Jurkat, Clone E6-1 (cell line): ENCODE measurements around the gene LYG1. TPM values are rescaled to one million over a fixed set of nuclear protein-coding genes. Genes with fewer than 3 reads are reported as not detected.
"Not testable (repeated sequence)": the region's sequence is repeated elsewhere in the genome, so short reads cannot be mapped to it uniquely, and the experiment has no call there.

Experiments used
- DNase-seq: peaks from one replicate; pipeline ENCODE4 v3.0.0-alpha.2; 2011; ENCODE audit warnings: low read depth, low spot score
- H3K4me3 ChIP-seq: 2 replicates; pipeline ENCODE4 v1.5.1; 2011; ENCODE audit warnings: mild to moderate bottlenecking, low read length, control low read depth, moderate library complexity
- polyA plus RNA-seq: library from polyadenylated mRNA; unstranded; fragments of >200 nt; gene quantifications from one replicate; pipeline ENCODE4 v1.2.1, GENCODE V29; 2012; ENCODE audit warnings: missing spikeins; ENCODE audit not compliant: insufficient read length, insufficient read depth

Gene LYG1
- 3.0 TPM for polyA plus RNA-seq

GRCh38 chr2:99301097-99301496, at the start of gene LYG1:
LYG1 (minus strand) TSS chr2:99301197; CDS start chr2:99295670, 5,527 bp downstream.
- H3K4me3 ChIP-seq, DNase-seq: not testable (repeated sequence)

- no peak for DNase-seq
- no peak overlapping the region for H3K4me3 ChIP-seq
Measured at GRCh38 chr2:99350194-99350593, 49.2 kb upstream of the LYG1 start.

GRCh38 chr2:99348173-99348572, 47.2 kb upstream of the LYG1 start:
- H3K4me3 ChIP-seq = no peak overlapping the region
- no peak for DNase-seq

- DNase-seq = no peak
- H3K4me3 ChIP-seq = no peak overlapping the region
Measured at GRCh38 chr2:99346218-99346617, 45.2 kb upstream of the LYG1 start.

GRCh38 chr2:99345446-99345845, 44.4 kb upstream of the LYG1 start:
- H3K4me3 ChIP-seq = not testable (repeated sequence)

GRCh38 chr2:99342536-99342935, 41.5 kb upstream of the LYG1 start:
- no peak for DNase-seq
- no peak overlapping the region for H3K4me3 ChIP-seq

More at GRCh38 chr2:99345446-99345845, 44.4 kb upstream of the LYG1 start:
- DNase-seq = not testable (repeated sequence)

- DNase-seq = no peak
- H3K4me3 ChIP-seq = no peak overlapping the region
Measured at GRCh38 chr2:99340669-99341236, 39.8 kb upstream of the LYG1 start.

- H3K4me3 ChIP-seq = peak overlapping the region; percentile 96
- peak; percentile 24 for DNase-seq
Measured at GRCh38 chr2:99338029-99338585, 37.1 kb upstream of the LYG1 start.

GRCh38 chr2:99337113-99338028, 36.4 kb upstream of the LYG1 start, which contains the start of gene EIF5B:
EIF5B (plus strand) TSS chr2:99337389; CDS start chr2:99337555, 166 bp downstream.
- peak; percentile 93 for DNase-seq
- peak within 1 kb of the TSS; percentile 96 for H3K4me3 ChIP-seq

- H3K4me3 ChIP-seq = peak overlapping the region; percentile 96
- no peak for DNase-seq
Measured at GRCh38 chr2:99336804-99337112, 35.8 kb upstream of the LYG1 start.

- H3K4me3 ChIP-seq = peak within 1 kb of the TSS; percentile 96
Measured at GRCh38 chr2:99335911-99336803, 35.2 kb upstream of the LYG1 start, which contains the start of gene TXNDC9. TXNDC9 (minus strand) TSS chr2:99336333; CDS start chr2:99333210, 3,123 bp downstream.

GRCh38 chr2:99325384-99325783, 24.4 kb upstream of the LYG1 start:
- no peak for DNase-seq
- no peak overlapping the region for H3K4me3 ChIP-seq

More at GRCh38 chr2:99335911-99336803, 35.2 kb upstream of the LYG1 start, which contains the start of gene TXNDC9:
- DNase-seq = peak; percentile 98

- DNase-seq = not testable (repeated sequence)
Measured at GRCh38 chr2:99317873-99318200, 16.8 kb upstream of the LYG1 start.

GRCh38 chr2:99317161-99317872, 16.3 kb upstream of the LYG1 start:
- no peak for DNase-seq
- H3K4me3 ChIP-seq = no peak overlapping the region

More at GRCh38 chr2:99317873-99318200, 16.8 kb upstream of the LYG1 start:
- not testable (repeated sequence) for H3K4me3 ChIP-seq

- no peak overlapping the region for H3K4me3 ChIP-seq
- no peak for DNase-seq
Measured at GRCh38 chr2:99299580-99299979, 1.4 kb downstream of the LYG1 start.

- DNase-seq = no peak
Measured at GRCh38 chr2:99297994-99298393, 3.0 kb downstream of the LYG1 start.

GRCh38 chr2:99285526-99285925, 15.5 kb downstream of the LYG1 start:
- DNase-seq = no peak
- no peak overlapping the region for H3K4me3 ChIP-seq

More at GRCh38 chr2:99297994-99298393, 3.0 kb downstream of the LYG1 start:
- H3K4me3 ChIP-seq = no peak overlapping the region

GRCh38 chr2:99279969-99280695, 20.9 kb downstream of the LYG1 start:
- no peak for DNase-seq
- no peak overlapping the region for H3K4me3 ChIP-seq
